Heart left ventricle (tissue), 16 donors: Measurements from ENCODE around the gene RORC. TPM values are rescaled to one million over a fixed set of nuclear protein-coding genes. Genes with fewer than 3 reads are reported as not detected.

Source experiments
- ATAC-seq, 4 donors: fragments of 200-7000 bp; cut with Tn5 transposase; one replicate each; pipeline ENCODE4 v1.9.1; 2020 to 2022; ENCODE audit warnings: moderate library complexity in 4 of 4, mild to moderate bottlenecking in 3 of 4, moderate number of reproducible peaks in 1 of 4
- DNase-seq, 5 donors: peaks; one replicate each; pipeline ENCODE4 v3.0.0-alpha.2; 2020
- H3K27ac ChIP-seq, 12 donors: fragments of 200-600 bp; sonication (generic) in 4 of 12; one replicate each; pipeline versions ENCODE4 v1.5.0 to v1.8.0; 2016 to 2022; ENCODE audit warnings: mild to moderate bottlenecking in 2 of 12
- H3K27me3 ChIP-seq, 9 donors: fragments of 200-600 bp; sonication (generic) in 2 of 9; one replicate each; pipeline versions ENCODE4 v1.5.1 to v1.8.0; 2016 to 2022; ENCODE audit warnings: mild to moderate bottlenecking in 3 of 9
- H3K36me3 ChIP-seq, 9 donors: fragments of 200-600 bp; sonication (generic) in 2 of 9; one replicate each; pipeline versions ENCODE4 v1.5.0 to v1.8.0; 2018 to 2022; ENCODE audit warnings: mild to moderate bottlenecking in 2 of 9
- H3K4me1 ChIP-seq, 12 donors: fragments of 200-600 bp; sonication (generic) in 4 of 12; one replicate each; pipeline versions ENCODE4 v1.5.0 to v1.8.0; 2016 to 2022; ENCODE audit warnings: mild to moderate bottlenecking in 3 of 12
- H3K4me3 ChIP-seq, 12 donors: fragments of 200-600 bp; sonication (generic) in 4 of 12; one replicate each; pipeline versions ENCODE4 v1.5.0 to v1.8.0; 2017 to 2022; ENCODE audit warnings: mild to moderate bottlenecking in 9 of 12, moderate library complexity in 4 of 12
- H3K9me3 ChIP-seq, 12 donors: fragments of 200-600 bp; sonication (generic) in 4 of 12; one replicate each; pipeline versions ENCODE4 v1.5.0 to v1.8.0; 2016 to 2022; ENCODE audit warnings: mild to moderate bottlenecking in 1 of 12
- POLR2A ChIP-seq, 2 donors: fragments of 450-650 bp; IDR thresholded peaks; one replicate each; pipeline ENCODE4 v1.6.1; 2017; ENCODE audit warnings: antibody characterized with exemption in 2 of 2, mild to moderate bottlenecking in 2 of 2, moderate library complexity in 2 of 2
- WGBS, 4 donors: extraction: QIAGEN DNeasy Blood & Tissue Kit in 2 of 4; methylation state at CpG; one replicate each; pipeline versions ENCODE4 v1.1.5 to v1.1.7; 2013 to 2018; 5-methylcytosine and 5-hydroxymethylcytosine counted together
- intact Hi-C, 10 donors: fragments of 100-400 bp; cut with DNase I; formaldehyde crosslinking; loops; one replicate each; pipeline versions ENCODE4 v1.11.1 to v1.14.2; 2022
- polyA plus RNA-seq, 2 donors: library from polyadenylated mRNA; stranded (reverse); fragments of 200-250 nt; gene quantifications; one replicate each; pipeline ENCODE4 v1.2.3, GENCODE V29; 2013
- total RNA-seq, 9 donors: library from RNA; depleted of rRNA in 2 of 9; stranded (reverse); fragments of >200 nt in 2 of 9; fragmentation: NEBNext Ultra II Directional in 3 of 9; extraction: Animal tissue kit (Norgen Biotek cat#: 25700) in 3 of 9; gene quantifications; one replicate each; pipeline versions ENCODE4 v1.1.0 to v1.2.4, GENCODE V29; 2016 to 2023
- TF ChIP-seq, protein P1 (sequence below), 12 donors: fragments of 200-600 bp; sonication (generic) in 4 of 12; IDR thresholded peaks; one replicate each; pipeline versions ENCODE4 v1.5.0 to v1.8.0; 2018 to 2022; ENCODE audit warnings: antibody characterized with exemption in 12 of 12, mild to moderate bottlenecking in 5 of 12
- donor health status: ischemic (EF 13 %, LVEDD 7.1; RV severe dilation, severe dysfunction).
- donor health status: healthy with polysubstance abuse.
- donor health status: DM: no; HTN: yes; CAD: no.
- donor health status: DM: no; HTN: no; CAD: no.
- donor health status: ischemic (EF 25% LVEDD 6.9; RV normal size, moderate dysfunction).
- donor health status: ischemic (EF 25% LVEDD 5.7; RV mildly dilated, moderate dysfunction).
- donor health status: healthy.
- donor health status: DM: yes; HTN: yes; CAD: no.
- donor health status: ischemic (EF 35%, LVEDD 5.7; RV mildly dilated, moderate dysfunction).
- donor health status: nonischemic (EF 11% LVEDD 7.7; RV severe dilation, severe dysfunction).
- donor health status: DM: yes; HTN: yes; CAD: no.
- donor health status: PGD.
- donor health status: ischemic (EF 29% LVEDD 5.4; RV normal size, mild dysfunction).
- donor health status: nonischemic (EF 23%, LVEDD 6.1; RV moderate dilation, normal function).

Gene RORC
- total and polyA plus RNA-seq, 11 donors = 3.6 to 58.9 (median 11.8) TPM

GRCh38 chr1:151831256-151831591 is 378 bp downstream of the RORC start:
- no peak for TF ChIP-seq POLR2A (IDR thresholded peaks at IDR 0.05)
- TF ChIP-seq, protein P1, sequence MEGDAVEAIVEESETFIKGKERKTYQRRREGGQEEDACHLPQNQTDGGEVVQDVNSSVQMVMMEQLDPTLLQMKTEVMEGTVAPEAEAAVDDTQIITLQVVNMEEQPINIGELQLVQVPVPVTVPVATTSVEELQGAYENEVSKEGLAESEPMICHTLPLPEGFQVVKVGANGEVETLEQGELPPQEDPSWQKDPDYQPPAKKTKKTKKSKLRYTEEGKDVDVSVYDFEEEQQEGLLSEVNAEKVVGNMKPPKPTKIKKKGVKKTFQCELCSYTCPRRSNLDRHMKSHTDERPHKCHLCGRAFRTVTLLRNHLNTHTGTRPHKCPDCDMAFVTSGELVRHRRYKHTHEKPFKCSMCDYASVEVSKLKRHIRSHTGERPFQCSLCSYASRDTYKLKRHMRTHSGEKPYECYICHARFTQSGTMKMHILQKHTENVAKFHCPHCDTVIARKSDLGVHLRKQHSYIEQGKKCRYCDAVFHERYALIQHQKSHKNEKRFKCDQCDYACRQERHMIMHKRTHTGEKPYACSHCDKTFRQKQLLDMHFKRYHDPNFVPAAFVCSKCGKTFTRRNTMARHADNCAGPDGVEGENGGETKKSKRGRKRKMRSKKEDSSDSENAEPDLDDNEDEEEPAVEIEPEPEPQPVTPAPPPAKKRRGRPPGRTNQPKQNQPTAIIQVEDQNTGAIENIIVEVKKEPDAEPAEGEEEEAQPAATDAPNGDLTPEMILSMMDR (IDR thresholded peaks at IDR 0.05) = no peak
- no peaks in the 10 kb centered on the region for H3K36me3 ChIP-seq
- H3K27ac ChIP-seq = peak overlapping the region in 10 of 12 donors; percentile 19 to 77 (median 66)
- WGBS, 4 donors = 42 to 66% (median 62%) methylated on average over 4 of the region's 4 CpGs
- H3K27me3 ChIP-seq = no peaks in the 10 kb centered on the region
- ATAC-seq (peak in 1 of 4 donors; percentile 1), DNase-seq (peak in 1 of 5 donors; percentile 20)
- no peaks in the 10 kb centered on the region for H3K9me3 ChIP-seq
- intact Hi-C loops = loop anchor here in 5 of 10 donors (10.0 kb wide), 4 partner anchors 236 to 386 kb away; partner anchors contain the start of gene POGZ (in 1 of the 5)
- H3K4me3 ChIP-seq = peak overlapping the region; percentile 1 to 63 (median 42)
- H3K4me1 ChIP-seq = peaks cover 0 to 43% (median 17%) of the 10 kb centered on the region in 12 donors

- no peak for ATAC-seq
- peaks cover 0 to 49% (median 17%) of the 10 kb centered on the region in 12 donors for H3K4me1 ChIP-seq
- H3K9me3 ChIP-seq = no peaks in the 10 kb centered on the region
- H3K36me3 ChIP-seq = no peaks in the 10 kb centered on the region
- no peak overlapping the region for H3K27ac ChIP-seq
- 34 to 48% (median 38%) methylated on average over 6 of the region's 6 CpGs for WGBS, 4 donors
- TF ChIP-seq POLR2A (IDR thresholded peaks at IDR 0.05) = no peak
- TF ChIP-seq, protein P1 (IDR thresholded peaks at IDR 0.05) = no peak
- peak in 1 of 5 donors; percentile 49 for DNase-seq
- H3K27me3 ChIP-seq = no peaks in the 10 kb centered on the region
- intact Hi-C loops = loop anchor here in 5 of 10 donors (10.0 kb wide), 4 partner anchors 235 to 385 kb away; partner anchors contain the start of gene POGZ (in 1 of the 5)
- H3K4me3 ChIP-seq = no peak overlapping the region
These were observed 1.5 kb downstream of the RORC start for GRCh38 chr1:151830055-151830454.

DNA sequence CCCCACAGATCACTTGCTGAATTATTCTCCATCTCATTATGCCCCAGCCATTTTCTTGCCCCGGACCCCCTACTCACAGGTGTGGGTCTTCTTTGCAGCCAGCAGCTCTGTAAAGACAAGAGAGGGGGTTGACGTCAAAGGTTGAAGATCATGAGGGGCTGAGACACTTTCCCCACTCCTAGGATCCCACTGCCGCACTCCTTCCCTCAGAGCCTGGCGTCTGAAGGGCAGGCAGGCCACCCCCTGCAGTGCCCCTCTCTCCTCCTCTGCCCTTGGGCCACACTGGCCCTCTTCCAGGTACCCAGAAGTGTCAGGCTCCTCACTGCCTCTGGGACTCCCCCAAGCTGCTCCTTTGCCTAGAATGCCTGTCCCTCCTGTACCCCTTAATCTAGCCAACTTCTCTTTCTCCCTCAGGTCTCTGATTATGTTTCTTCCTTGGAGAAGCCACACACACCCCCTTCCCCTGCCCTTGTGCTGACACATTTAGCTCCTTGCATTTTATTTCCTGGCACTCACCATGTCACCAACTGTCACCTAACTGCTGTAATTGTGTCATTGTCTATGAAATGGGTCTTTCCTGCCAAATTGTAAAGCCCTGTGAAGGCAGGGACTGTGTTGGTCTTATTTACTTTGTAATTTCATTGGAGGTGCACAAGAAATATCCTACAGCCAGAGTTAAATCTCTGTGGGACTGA is 2.1 kb downstream of the RORC start:
- intact Hi-C loops = loop anchor here in 5 of 10 donors (10.0 kb wide), 4 partner anchors 235 to 385 kb away; partner anchors contain the start of gene POGZ (in 1 of the 5)
- WGBS, 4 donors = 31 to 43% (median 38%) methylated on average over 4 of the region's 4 CpGs
- H3K36me3 ChIP-seq = no peaks in the 10 kb centered on the region
- no peaks in the 10 kb centered on the region for H3K9me3 ChIP-seq
- peaks cover 0 to 49% (median 17%) of the 10 kb centered on the region in 12 donors for H3K4me1 ChIP-seq
- TF ChIP-seq POLR2A (IDR thresholded peaks at IDR 0.05) = no peak
- TF ChIP-seq, protein P1 (IDR thresholded peaks at IDR 0.05) = no peak
- ATAC-seq (no peak), DNase-seq (peak in 1 of 5 donors; percentile 43)
- H3K27ac ChIP-seq = peak overlapping the region in 1 of 12 donors; percentile 27
- no peak overlapping the region for H3K4me3 ChIP-seq
- H3K27me3 ChIP-seq = no peaks in the 10 kb centered on the region

- WGBS, 4 donors = 3 to 6% (median 5%) methylated on average over 11 to 12 of the region's 12 CpGs
- H3K4me1 ChIP-seq = peaks cover 0 to 48% (median 17%) of the 10 kb centered on the region in 12 donors
- H3K27ac ChIP-seq = no peak overlapping the region
- ATAC-seq = peak in 2 of 4 donors; percentile 18 to 27
- TF ChIP-seq, protein P1 (IDR thresholded peaks at IDR 0.05) = no peak
- no peak for TF ChIP-seq POLR2A (IDR thresholded peaks at IDR 0.05)
- no peaks in the 10 kb centered on the region for H3K36me3 ChIP-seq
- no peaks in the 10 kb centered on the region for H3K9me3 ChIP-seq
- H3K27me3 ChIP-seq = no peaks in the 10 kb centered on the region
- intact Hi-C loops = no loop called here
- peak; percentile 54 to 65 (median 59) for DNase-seq
- no peak overlapping the region for H3K4me3 ChIP-seq
These were observed 2.7 kb downstream of the RORC start for GRCh38 chr1:151828921-151829320.
